Keratinocyte (primary cell): ENCODE measurements around the gene RFWD3. TPM values are rescaled to one million over a fixed set of nuclear protein-coding genes. Genes with fewer than 3 reads are reported as not detected.

Experiments used
- DNase-seq: peaks from one replicate; pipeline ENCODE4 v3.0.0-alpha.2; 2011; ENCODE audit warnings: low read depth, missing footprints, low spot score
- FAIRE-seq: peaks from 2 replicates; lab custom pipeline; 2011; peaks lifted over from hg19 to GRCh38; lab: Jason Lieb, UNC
- H2AFZ ChIP-seq: 2 replicates; pipeline ENCODE4 v1.6.0; 2012; ENCODE audit warnings: low read length, control low read depth, inconsistent platforms; ENCODE audit not compliant: control insufficient read depth
- H3K27ac ChIP-seq: 2 replicates; pipeline ENCODE4 v1.5.1; 2011; ENCODE audit warnings: low read length; ENCODE audit not compliant: control insufficient read depth, insufficient read depth
- H3K27me3 ChIP-seq: 3 replicates; pipeline ENCODE4 v1.6.0; 2011; ENCODE audit warnings: low read length; ENCODE audit not compliant: control insufficient read depth, insufficient read depth; ENCODE audit errors: extremely low read depth
- H3K36me3 ChIP-seq, 2 experiments: 2 replicates in 1 of 2; 3 replicates in 1 of 2; pipeline ENCODE4 v1.5.1; 2011; ENCODE audit warnings: low read length in 2 of 2, mild to moderate bottlenecking in 1 of 2; ENCODE audit not compliant: control insufficient read depth in 2 of 2, insufficient read depth in 2 of 2; ENCODE audit errors: extremely low read depth in 1 of 2
- H3K4me1 ChIP-seq: 3 replicates; pipeline ENCODE4 v1.5.1; 2011; ENCODE audit warnings: low read length; ENCODE audit not compliant: control insufficient read depth, insufficient read depth; ENCODE audit errors: extremely low read depth
- H3K4me2 ChIP-seq: 3 replicates; pipeline ENCODE4 v1.6.0; 2011; ENCODE audit warnings: low read depth, low read length; ENCODE audit not compliant: control insufficient read depth, insufficient read depth; ENCODE audit errors: extremely low read depth
- H3K4me3 ChIP-seq, 3 experiments: fragments of 200-600 bp in 1 of 3; sonication (generic) in 1 of 3; 2 replicates in 2 of 3; 3 replicates in 1 of 3; pipeline ENCODE4 v1.5.1; 2011 to 2016; ENCODE audit warnings: low read length in 3 of 3, mild to moderate bottlenecking in 3 of 3, control low read depth in 2 of 3, inconsistent platforms in 1 of 3, low read depth in 1 of 3, mixed read lengths in 1 of 3, mixed run types in 1 of 3, moderate library complexity in 1 of 3; ENCODE audit not compliant: control insufficient read depth in 2 of 3, insufficient read depth in 2 of 3; ENCODE audit errors: extremely low read depth in 1 of 3
- H3K79me2 ChIP-seq: 2 replicates; pipeline ENCODE4 v1.6.0; 2012; ENCODE audit warnings: low read length; ENCODE audit not compliant: control insufficient read depth, insufficient read depth
- H3K9ac ChIP-seq: 3 replicates; pipeline ENCODE4 v1.6.0; 2011; ENCODE audit warnings: low read length; ENCODE audit not compliant: control insufficient read depth, insufficient read depth; ENCODE audit errors: extremely low read depth
- H3K9me1 ChIP-seq: 3 replicates; pipeline ENCODE4 v1.6.0; 2011; ENCODE audit warnings: low read length; ENCODE audit not compliant: control insufficient read depth, insufficient read depth; ENCODE audit errors: extremely low read depth
- H3K9me3 ChIP-seq: 2 replicates; pipeline ENCODE4 v1.5.1; 2012; ENCODE audit warnings: low read depth, low read length; ENCODE audit not compliant: control insufficient read depth
- H4K20me1 ChIP-seq: 3 replicates; pipeline ENCODE4 v1.6.0; 2011; ENCODE audit warnings: low read length; ENCODE audit not compliant: control insufficient read depth, insufficient read depth; ENCODE audit errors: extremely low read depth
- EZH2 ChIP-seq: IDR thresholded peaks from one replicate; pipeline ENCODE4 v1.6.1; 2012; ENCODE audit warnings: inconsistent platforms, mild to moderate bottlenecking, low read length, moderate library complexity
- dilution Hi-C: fragments of 300-500 bp; cut with MboI; formaldehyde crosslinking; loops from one replicate; pipeline ENCODE4 v1.7.0; 2020; ENCODE audit warnings: low sequenced_read_pairs; ENCODE audit not compliant: extremely low pct_ligation_motif_present
- polyA plus RNA-seq, 5 experiments: library from polyadenylated mRNA; depleted of rRNA in 3 of 5; stranded (reverse) in 3 of 5; stranded (forward) in 1 of 5; unstranded in 1 of 5; fragments of >200 nt; gene quantifications; 1 replicate in 1 of 5; 2 replicates in 3 of 5; 3 replicates in 1 of 5; pipeline versions ENCODE4 v1.2.1 to v1.2.3, GENCODE V29; 2011 to 2012; ENCODE audit warnings: missing spikeins in 2 of 5, low read depth in 1 of 5, low replicate concordance in 1 of 5
- TF ChIP-seq, protein P1 (sequence below), 3 experiments: IDR thresholded peaks in 1 of 3; conservative IDR thresholded peaks in 1 of 3; optimal IDR thresholded peaks in 1 of 3; 2 replicates in 2 of 3; 3 replicates in 1 of 3; pipeline versions ENCODE3 to v1.5.1; 2011; ENCODE audit warnings: low read length in 3 of 3, mild to moderate bottlenecking in 3 of 3, moderate library complexity in 2 of 3, control low read depth in 1 of 3, inconsistent platforms in 1 of 3; ENCODE audit not compliant: insufficient read depth in 2 of 3; ENCODE audit errors: extremely low read depth in 1 of 3

The RFWD3 gene
- polyA plus RNA-seq, 1 donor (not counting 4 experiments of a cell fraction or from before 2014, with no cell fraction given) = 29.2 TPM

DNA sequence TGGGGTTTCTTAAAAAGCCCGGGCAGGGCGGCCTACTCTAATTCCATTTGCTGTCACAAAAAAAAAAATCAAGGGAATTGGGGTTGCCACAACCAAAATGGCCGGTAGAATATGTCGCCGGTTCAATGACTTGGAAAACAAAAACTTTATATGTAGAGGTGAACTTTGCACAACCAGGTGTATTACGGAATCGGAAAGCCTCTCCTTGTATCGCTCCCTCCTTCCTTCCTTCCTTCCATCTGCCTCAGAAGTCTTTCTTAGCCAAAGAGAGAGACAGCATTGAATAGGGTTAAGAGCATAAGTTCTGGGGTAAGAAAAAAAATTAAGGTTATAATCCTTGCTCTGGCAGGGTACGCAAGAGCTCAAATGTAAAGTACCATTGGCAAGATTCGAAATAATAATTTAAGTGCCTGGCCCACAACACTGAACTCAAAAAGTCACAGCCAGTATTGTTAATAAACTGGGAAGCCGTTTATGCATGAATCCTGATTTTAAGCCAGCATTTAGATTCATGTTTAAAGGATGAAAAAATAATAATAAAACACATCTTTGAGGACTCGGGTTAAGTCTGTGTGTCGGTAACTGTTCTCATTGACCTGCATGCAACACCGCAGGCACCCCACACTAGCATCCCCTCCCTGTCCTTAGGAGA lies 59.2 kb downstream of the RFWD3 start:
- Histone ChIP-seq H3K4me1 (peaks cover 21% of the 10 kb centered on the region), H3K9me1 (no peaks in the 10 kb centered on the region), H4K20me1 (no peaks in the 10 kb centered on the region), H3K27ac (peak overlapping the region; percentile 80), H2AFZ (peak overlapping the region; percentile 95), H3K79me2 (peaks cover 44% of the 10 kb centered on the region), H3K9ac (peak overlapping the region; percentile 86), H3K36me3 (no peaks in the 10 kb centered on the region), H3K9me3 (no peaks in the 10 kb centered on the region), H3K27me3 (no peaks in the 10 kb centered on the region), H3K4me2 (peak overlapping the region; percentile 63), H3K4me3 (peak overlapping the region; percentile 89 to 99 (median 90))
- no peak for TF ChIP-seq EZH2
- TF ChIP-seq, protein P1, sequence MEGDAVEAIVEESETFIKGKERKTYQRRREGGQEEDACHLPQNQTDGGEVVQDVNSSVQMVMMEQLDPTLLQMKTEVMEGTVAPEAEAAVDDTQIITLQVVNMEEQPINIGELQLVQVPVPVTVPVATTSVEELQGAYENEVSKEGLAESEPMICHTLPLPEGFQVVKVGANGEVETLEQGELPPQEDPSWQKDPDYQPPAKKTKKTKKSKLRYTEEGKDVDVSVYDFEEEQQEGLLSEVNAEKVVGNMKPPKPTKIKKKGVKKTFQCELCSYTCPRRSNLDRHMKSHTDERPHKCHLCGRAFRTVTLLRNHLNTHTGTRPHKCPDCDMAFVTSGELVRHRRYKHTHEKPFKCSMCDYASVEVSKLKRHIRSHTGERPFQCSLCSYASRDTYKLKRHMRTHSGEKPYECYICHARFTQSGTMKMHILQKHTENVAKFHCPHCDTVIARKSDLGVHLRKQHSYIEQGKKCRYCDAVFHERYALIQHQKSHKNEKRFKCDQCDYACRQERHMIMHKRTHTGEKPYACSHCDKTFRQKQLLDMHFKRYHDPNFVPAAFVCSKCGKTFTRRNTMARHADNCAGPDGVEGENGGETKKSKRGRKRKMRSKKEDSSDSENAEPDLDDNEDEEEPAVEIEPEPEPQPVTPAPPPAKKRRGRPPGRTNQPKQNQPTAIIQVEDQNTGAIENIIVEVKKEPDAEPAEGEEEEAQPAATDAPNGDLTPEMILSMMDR (optimal IDR thresholded peaks at IDR 0.05 in 1 of 3, IDR thresholded peaks at IDR 0.05 in 1 of 3, conservative IDR thresholded peaks at IDR 0.05 in 1 of 3; ENCODE audit: extremely low read depth in 1 of 3, insufficient read depth in 2 of 3, low read length in 3 of 3) = no peak
- dilution Hi-C loops = no loop called here
- FAIRE-seq (no peak), DNase-seq (no peak)

DNA sequence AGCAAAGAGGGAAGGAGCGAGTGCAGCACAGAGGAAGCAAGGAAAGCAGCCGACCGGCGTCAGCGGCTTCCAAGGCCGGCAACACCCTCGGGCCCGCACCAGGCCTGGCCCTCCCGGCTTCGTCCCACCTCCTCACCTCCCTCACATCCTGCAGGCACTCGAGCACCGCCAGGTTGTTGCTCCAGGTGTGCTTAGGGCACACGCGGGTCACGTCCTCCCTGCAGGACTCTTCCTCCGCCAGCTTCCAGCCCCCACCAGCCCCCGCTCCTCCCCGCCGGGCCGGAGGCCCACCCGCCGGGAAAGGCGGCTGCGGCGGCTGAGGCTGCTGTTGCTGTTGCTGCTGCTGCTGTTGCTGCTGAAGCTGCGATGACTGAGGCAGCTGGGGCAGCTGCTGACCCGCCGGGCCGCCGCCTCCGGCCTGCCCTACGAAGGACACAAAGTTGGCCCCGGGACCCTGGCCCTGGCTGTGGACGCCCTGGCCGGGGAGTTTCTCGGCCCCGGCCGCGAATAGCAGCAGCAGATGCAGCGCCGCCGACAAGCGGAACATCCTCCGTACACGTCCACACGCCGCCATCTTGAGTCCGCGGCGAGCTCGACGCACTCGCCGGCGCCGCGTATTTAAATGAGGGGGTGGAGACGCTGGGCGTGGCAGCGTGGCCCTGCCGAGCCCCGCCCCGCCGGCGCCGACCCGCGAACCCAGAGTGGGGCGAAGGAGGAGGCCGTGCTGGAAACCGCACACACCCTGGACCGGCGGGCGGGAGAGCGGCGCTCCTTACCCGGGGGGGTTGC lies 60.0 kb downstream of the RFWD3 start, which contains the start of gene GLG1:
Gene GLG1 (minus strand): TSS at position 594 of the 789 bp plus-strand sequence. CDS start 20 bp downstream, at position 574.
- TF ChIP-seq EZH2 = no peak
- TF ChIP-seq, protein P1 (optimal IDR thresholded peaks at IDR 0.05 in 1 of 3, IDR thresholded peaks at IDR 0.05 in 1 of 3, conservative IDR thresholded peaks at IDR 0.05 in 1 of 3; ENCODE audit: extremely low read depth in 1 of 3, insufficient read depth in 2 of 3, low read length in 3 of 3) = peak in 1 of 3 experiments; percentile 26
- H3K27me3 ChIP-seq = no peaks in the 10 kb centered on the region
- peak within 1 kb of the TSS; percentile 86 for H3K9ac ChIP-seq
- H3K4me1 ChIP-seq = peaks cover 23% of the 10 kb centered on the region
- H3K9me3 ChIP-seq = no peaks in the 10 kb centered on the region
- DNase-seq (peak; percentile 28), FAIRE-seq (no peak)
- peak within 1 kb of the TSS; percentile 63 for H3K4me2 ChIP-seq
- H4K20me1 ChIP-seq = no peaks in the 10 kb centered on the region
- H3K27ac ChIP-seq = peak within 1 kb of the TSS; percentile 80
- H3K9me1 ChIP-seq = no peaks in the 10 kb centered on the region
- peak within 1 kb of the TSS; percentile 89 to 99 (median 90) for H3K4me3 ChIP-seq
- H2AFZ ChIP-seq = peak within 1 kb of the TSS; percentile 95
- H3K79me2 ChIP-seq = peaks cover 50% of the 10 kb centered on the region
- dilution Hi-C loops = no loop called here
- no peaks in the 10 kb centered on the region for H3K36me3 ChIP-seq
